Heart left ventricle (tissue), 13 donors: ENCODE measurements around the gene USP16.

Source experiments
- CTCF ChIP-seq, 12 donors: fragments of 200-600 bp; sonication (generic) in 4 of 12; IDR thresholded peaks; one replicate each; pipeline versions ENCODE4 v1.5.0 to v1.8.0; 2018 to 2022; ENCODE audit warnings: antibody characterized with exemption in 12 of 12, mild to moderate bottlenecking in 5 of 12
- POLR2A ChIP-seq, 2 donors: fragments of 450-650 bp; IDR thresholded peaks; one replicate each; pipeline ENCODE4 v1.6.1; 2017; ENCODE audit warnings: antibody characterized with exemption in 2 of 2, mild to moderate bottlenecking in 2 of 2, moderate library complexity in 2 of 2
- donor health status: ischemic (EF 13 %, LVEDD 7.1; RV severe dilation, severe dysfunction).
- donor health status: DM: no; HTN: yes; CAD: no.
- donor health status: DM: no; HTN: no; CAD: no.
- donor health status: ischemic (EF 25% LVEDD 6.9; RV normal size, moderate dysfunction).
- donor health status: ischemic (EF 25% LVEDD 5.7; RV mildly dilated, moderate dysfunction).
- donor health status: ischemic (EF 35%, LVEDD 5.7; RV mildly dilated, moderate dysfunction).
- donor health status: nonischemic (EF 11% LVEDD 7.7; RV severe dilation, severe dysfunction).
- donor health status: DM: yes; HTN: yes; CAD: no.
- donor health status: PGD.
- donor health status: ischemic (EF 29% LVEDD 5.4; RV normal size, mild dysfunction).
- donor health status: nonischemic (EF 23%, LVEDD 6.1; RV moderate dilation, normal function).

- TF ChIP-seq CTCF (IDR thresholded peaks at IDR 0.05): no peak
- no peak for TF ChIP-seq POLR2A (IDR thresholded peaks at IDR 0.05)
Measured at GRCh38 chr21:29078869-29079767, 54.6 kb downstream of the USP16 start.
